ENCODE results near the gene LHX2. TPM values are rescaled to one million over a fixed set of nuclear protein-coding genes. Genes with fewer than 3 reads are reported as not detected.

Gene LHX2
- total and polyA plus RNA-seq, 2 experiments from 2014 or later: not detected

DNA sequence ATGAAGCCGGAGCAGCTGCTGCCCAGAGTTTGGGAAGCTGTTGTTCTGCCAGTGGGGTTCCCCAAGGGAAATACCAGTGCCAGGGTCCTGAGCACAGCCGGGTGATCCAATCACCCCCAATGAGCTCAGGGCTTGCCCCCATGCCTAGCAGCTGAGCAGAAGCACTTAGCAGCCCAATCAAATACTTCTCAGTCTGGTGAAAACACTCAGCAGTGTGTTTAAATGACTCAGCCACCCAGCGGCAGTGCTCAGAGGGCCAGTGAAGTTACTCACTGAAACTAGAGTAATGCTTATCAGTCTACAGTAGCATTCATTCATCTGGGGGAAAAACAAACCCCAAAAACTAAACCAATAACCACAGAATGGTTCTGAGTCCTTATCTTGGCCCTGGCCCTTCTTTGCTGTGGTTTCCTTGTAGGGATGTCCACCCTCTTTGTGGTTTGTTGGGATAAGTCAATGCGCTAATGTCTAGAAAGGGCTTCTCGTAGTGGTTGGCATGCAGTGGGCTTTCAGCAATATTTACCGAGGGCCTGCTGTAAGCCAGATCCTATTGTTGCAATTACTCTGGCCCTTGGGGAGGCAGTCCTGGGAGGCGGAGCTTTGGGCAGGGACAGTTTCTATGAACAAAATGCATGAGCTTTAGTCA lies 43.1 kb downstream of the LHX2 start:
- no peaks in the 10 kb centered on the region for H3K79me2 ChIP-seq
- H3K4me2 ChIP-seq: no peak overlapping the region
- H3K9me3 ChIP-seq (ENCODE audit: low read depth): no peaks in the 10 kb centered on the region
- TF ChIP-seq, protein P1, sequence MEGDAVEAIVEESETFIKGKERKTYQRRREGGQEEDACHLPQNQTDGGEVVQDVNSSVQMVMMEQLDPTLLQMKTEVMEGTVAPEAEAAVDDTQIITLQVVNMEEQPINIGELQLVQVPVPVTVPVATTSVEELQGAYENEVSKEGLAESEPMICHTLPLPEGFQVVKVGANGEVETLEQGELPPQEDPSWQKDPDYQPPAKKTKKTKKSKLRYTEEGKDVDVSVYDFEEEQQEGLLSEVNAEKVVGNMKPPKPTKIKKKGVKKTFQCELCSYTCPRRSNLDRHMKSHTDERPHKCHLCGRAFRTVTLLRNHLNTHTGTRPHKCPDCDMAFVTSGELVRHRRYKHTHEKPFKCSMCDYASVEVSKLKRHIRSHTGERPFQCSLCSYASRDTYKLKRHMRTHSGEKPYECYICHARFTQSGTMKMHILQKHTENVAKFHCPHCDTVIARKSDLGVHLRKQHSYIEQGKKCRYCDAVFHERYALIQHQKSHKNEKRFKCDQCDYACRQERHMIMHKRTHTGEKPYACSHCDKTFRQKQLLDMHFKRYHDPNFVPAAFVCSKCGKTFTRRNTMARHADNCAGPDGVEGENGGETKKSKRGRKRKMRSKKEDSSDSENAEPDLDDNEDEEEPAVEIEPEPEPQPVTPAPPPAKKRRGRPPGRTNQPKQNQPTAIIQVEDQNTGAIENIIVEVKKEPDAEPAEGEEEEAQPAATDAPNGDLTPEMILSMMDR (IDR thresholded peaks at IDR 0.05; ENCODE audit: poor library complexity): no peak
- TF ChIP-seq EZH2 (IDR thresholded peaks at IDR 0.05; ENCODE audit: borderline replicate concordance): no peak
- TF ChIP-seq EZH2phosphoT487 (IDR thresholded peaks at IDR 0.05; ENCODE audit: low read depth, severe bottlenecking, unreplicated experiment): no peak
- no peak for DNase-seq (ENCODE audit: low spot score)
- H3K4me1 ChIP-seq (ENCODE audit: insufficient read depth): no peaks in the 10 kb centered on the region
- H3K4me3 ChIP-seq: no peak overlapping the region
- no peak overlapping the region for H2AFZ ChIP-seq
- no peak overlapping the region for H3K27ac ChIP-seq
- H4K20me1 ChIP-seq (ENCODE audit: insufficient read depth, poor library complexity, severe bottlenecking): no peaks in the 10 kb centered on the region
- H3K27me3 ChIP-seq: peaks cover 10% of the 10 kb centered on the region
- no peaks in the 10 kb centered on the region for H3K9me2 ChIP-seq (replicated peaks; ENCODE audit: insufficient read depth)
- H3K36me3 ChIP-seq (replicated peaks; ENCODE audit: insufficient read depth, low read depth): no peaks in the 10 kb centered on the region
- WGBS (ENCODE audit: low lambda C conversion rate, missing lambda C conversion rate): 59% methylated on average over 7 of the region's 7 CpGs

DNA sequence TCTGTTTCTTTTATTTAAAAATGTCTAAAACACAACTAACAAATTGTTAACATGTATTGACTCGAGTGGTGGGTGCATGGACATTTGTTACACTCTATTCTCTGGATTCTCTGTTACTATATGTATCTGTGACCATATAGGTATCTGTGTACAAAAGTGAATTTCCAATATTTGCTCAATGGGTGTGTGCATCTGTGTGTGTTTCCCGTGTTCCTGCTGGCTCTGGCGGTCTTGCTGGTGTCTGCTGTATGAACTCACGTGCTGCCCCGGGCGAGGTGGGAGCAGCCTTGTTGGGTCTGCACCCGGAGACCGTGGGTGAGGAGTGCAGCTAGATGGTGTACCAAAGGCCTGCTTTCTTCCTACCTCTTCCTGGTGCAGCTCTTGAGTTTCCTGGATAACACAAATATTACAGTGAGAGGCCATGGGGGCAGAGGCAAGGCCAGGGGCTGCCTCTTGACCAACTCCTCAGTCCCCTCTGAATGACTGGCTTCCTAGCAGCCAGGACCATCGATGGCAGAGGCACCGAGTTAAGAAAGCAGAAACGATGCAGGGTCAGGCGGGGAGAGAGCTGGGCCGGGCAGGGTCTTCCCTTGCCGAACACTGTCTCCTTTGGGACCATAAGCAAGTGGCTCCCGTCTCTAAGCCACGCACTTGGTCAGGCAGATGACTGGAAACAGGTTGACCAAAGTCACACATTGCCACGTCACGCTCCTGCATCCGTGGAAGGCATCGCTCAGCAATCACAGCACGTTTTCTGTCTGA lies 49.5 kb downstream of the LHX2 start:
- 83% methylated on average over 21 of the region's 21 CpGs for WGBS (ENCODE audit: low lambda C conversion rate, missing lambda C conversion rate)

GRCh38 chr9:124062172-124062571 lies 50.6 kb downstream of the LHX2 start:
- H3K9me2 ChIP-seq (replicated peaks; ENCODE audit: insufficient read depth): no peaks in the 10 kb centered on the region
- H3K36me3 ChIP-seq (replicated peaks; ENCODE audit: insufficient read depth, low read depth): no peaks in the 10 kb centered on the region
- no peak overlapping the region for H3K27ac ChIP-seq
- 95% methylated on average over 2 of the region's 2 CpGs for WGBS (ENCODE audit: low lambda C conversion rate, missing lambda C conversion rate)
- H2AFZ ChIP-seq: no peak overlapping the region
- no peaks in the 10 kb centered on the region for H3K9me3 ChIP-seq (ENCODE audit: low read depth)
- H3K4me2 ChIP-seq: no peak overlapping the region
- peaks cover 6% of the 10 kb centered on the region for H3K27me3 ChIP-seq
- no peak overlapping the region for H3K4me3 ChIP-seq
- TF ChIP-seq EZH2 (IDR thresholded peaks at IDR 0.05; ENCODE audit: borderline replicate concordance): no peak
- TF ChIP-seq EZH2phosphoT487 (IDR thresholded peaks at IDR 0.05; ENCODE audit: low read depth, severe bottlenecking, unreplicated experiment): no peak
- TF ChIP-seq, protein P1 (IDR thresholded peaks at IDR 0.05; ENCODE audit: poor library complexity): no peak
- DNase-seq (ENCODE audit: low spot score): no peak
- H3K4me1 ChIP-seq (ENCODE audit: insufficient read depth): no peaks in the 10 kb centered on the region
- no peaks in the 10 kb centered on the region for H4K20me1 ChIP-seq (ENCODE audit: insufficient read depth, poor library complexity, severe bottlenecking)
- H3K79me2 ChIP-seq: no peaks in the 10 kb centered on the region

More for the DNA sequence above, 49.5 kb downstream of the LHX2 start:
- Histone ChIP-seq H3K27me3 (peaks cover 9% of the 10 kb centered on the region), H3K4me2 (no peak overlapping the region), H3K79me2 (no peaks in the 10 kb centered on the region), H2AFZ (no peak overlapping the region), H3K9me3 (ENCODE audit: low read depth) (no peaks in the 10 kb centered on the region), H3K4me3 (no peak overlapping the region), H3K36me3 (replicated peaks; ENCODE audit: insufficient read depth, low read depth) (no peaks in the 10 kb centered on the region), H3K27ac (no peak overlapping the region), H4K20me1 (ENCODE audit: insufficient read depth, poor library complexity, severe bottlenecking) (no peaks in the 10 kb centered on the region), H3K4me1 (ENCODE audit: insufficient read depth) (no peaks in the 10 kb centered on the region), H3K9me2 (replicated peaks; ENCODE audit: insufficient read depth) (no peaks in the 10 kb centered on the region)
- DNase-seq (ENCODE audit: low spot score): no peak
- TF ChIP-seq EZH2 (IDR thresholded peaks at IDR 0.05; ENCODE audit: borderline replicate concordance) (no peak), EZH2phosphoT487 (IDR thresholded peaks at IDR 0.05; ENCODE audit: low read depth, severe bottlenecking, unreplicated experiment) (no peak)
- TF ChIP-seq, protein P1 (IDR thresholded peaks at IDR 0.05; ENCODE audit: poor library complexity): no peak
